GM19099 (cell line): Measurements from ENCODE around the gene MAX.

ENCODE experiments used
- POLR2A ChIP-seq: IDR thresholded peaks from 3 replicates; pipeline ENCODE4 v1.6.1; 2011; ENCODE audit warnings: low read depth; ENCODE audit not compliant: insufficient read length; ENCODE audit errors: extremely low read depth

MAX gene

DNA sequence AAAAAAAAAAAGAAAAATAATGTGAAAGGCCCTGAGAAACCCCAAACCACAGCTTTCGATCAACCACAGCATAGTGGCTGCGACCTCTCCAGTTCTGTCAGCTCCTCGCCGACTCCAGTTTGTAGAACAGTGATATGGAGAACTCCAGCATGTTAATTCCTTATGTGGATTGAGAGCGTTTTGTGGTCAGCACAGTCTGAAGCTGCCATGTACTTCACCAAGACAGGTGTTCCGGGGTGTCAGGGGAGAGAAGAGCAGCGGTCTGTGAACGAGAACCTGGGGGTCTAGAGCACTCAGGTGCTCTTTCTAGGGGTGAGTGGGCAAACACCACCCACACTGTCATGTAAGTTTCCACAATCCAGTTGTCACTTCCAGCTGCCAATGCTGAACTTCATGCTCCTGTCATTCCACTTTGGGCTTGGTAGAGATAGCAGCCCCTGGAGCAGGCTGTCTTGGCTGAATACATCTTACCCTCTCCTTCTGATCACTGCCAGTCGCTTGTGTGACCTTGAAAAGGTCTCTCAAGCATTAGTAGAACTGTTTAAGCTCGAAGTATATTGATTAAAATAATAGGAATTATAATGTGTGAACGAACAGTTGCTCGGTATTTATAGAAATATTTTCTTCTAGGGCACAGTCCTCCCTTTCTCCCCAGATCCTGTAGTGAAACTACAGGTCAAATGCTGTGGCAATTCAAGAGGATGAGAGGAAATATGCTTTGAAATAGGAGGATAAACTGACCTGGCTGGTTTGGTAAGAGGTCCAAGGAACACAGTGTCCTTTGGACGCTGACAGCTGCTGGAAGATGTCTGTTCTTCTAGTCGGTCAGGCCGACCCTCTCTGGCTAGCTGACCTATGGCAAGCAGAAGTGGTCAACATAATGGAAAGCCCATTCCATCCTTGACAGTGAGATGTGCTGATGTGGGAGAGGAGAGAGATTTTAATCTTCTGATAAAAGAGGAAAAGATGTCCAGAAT is 15.7 kb upstream of the MAX start:
- TF ChIP-seq POLR2A = no peak

- no peak for TF ChIP-seq POLR2A
These were observed 13.3 kb upstream of the MAX start for GRCh38 chr14:65115615-65116014.

DNA sequence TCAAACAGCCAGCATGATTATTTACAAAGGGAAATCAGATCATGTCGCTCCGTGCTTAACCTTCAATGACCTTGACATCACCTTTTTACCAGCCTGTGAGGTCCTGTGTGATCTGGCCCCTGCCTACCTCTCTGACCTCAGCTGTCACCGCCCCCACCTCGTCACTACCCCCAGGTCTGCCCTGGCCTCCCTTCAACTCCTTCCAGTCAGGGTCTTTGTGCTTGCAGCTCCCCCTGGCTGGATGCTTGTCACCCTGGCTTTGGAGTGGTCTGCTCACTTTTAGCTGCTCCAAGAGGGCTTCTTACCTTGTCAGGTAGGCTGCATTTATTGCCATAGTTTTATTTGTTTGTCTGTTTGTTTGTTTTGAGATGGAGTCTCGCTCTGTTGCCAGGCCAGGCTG is 8.2 kb upstream of the MAX start:
- no peak for TF ChIP-seq POLR2A

DNA sequence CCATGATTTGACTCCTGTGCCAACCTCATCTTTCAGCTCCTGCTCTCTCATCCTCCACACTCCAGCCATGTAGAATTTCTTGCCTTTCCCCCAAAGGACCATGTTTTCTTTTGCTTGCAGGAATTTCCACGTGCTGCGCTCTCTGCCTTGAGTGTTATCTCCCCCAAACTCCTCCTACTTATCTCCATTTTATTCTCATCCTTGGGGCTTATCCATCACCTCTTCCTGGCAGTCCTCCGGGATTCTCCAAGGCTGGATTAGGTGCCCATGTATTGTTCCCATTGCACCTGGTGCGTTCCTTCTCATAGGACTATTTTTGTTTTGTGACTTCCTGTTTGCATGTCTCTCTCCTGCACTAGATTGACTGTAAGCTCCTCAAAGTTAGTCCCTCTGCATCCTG is 7.0 kb upstream of the MAX start:
- no peak for TF ChIP-seq POLR2A

- no peak for TF ChIP-seq POLR2A
These were observed 4.9 kb upstream of the MAX start for GRCh38 chr14:65107200-65107599.

DNA sequence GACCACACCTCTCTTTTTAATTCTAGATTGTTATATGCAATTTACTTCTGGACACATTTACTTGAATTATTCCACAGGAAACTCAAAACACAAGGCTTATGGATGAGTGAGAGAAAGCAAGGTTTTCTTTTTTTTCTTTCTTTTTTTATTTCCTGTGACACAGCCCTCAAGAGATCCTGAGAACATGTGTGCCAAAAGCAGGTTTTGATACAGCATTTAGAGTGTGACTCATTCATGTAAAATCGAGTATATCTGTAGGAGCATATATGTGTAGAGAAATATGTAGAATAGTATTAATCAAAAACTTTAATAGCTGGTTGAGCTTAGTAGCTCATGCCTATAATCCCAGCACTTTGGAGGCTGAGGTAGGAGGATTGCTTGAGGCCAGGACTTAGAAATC is 4.4 kb upstream of the MAX start:
- no peak for TF ChIP-seq POLR2A

DNA sequence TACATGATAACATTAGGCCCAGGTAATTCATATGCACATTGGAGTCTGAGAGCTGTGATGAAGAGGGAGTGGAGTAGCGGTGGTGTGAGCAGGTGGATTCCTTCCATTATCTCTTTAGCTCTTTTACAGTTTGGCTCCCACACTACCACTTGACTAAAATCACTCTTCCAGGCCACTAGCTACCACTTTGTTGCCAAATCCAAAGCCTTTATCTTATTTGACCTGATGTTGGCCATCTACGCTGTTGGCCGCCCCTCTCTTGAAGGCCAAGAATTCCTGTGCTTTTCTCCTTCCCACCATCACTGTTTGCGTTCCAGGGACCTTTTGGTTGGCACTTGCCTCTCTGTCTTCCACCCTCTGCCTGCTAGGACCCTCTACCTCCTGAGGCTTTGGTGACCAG is 4.0 kb upstream of the MAX start:
- no peak for TF ChIP-seq POLR2A

GRCh38 chr14:65104791-65105190 is 2.5 kb upstream of the MAX start:
- TF ChIP-seq POLR2A = no peak

DNA sequence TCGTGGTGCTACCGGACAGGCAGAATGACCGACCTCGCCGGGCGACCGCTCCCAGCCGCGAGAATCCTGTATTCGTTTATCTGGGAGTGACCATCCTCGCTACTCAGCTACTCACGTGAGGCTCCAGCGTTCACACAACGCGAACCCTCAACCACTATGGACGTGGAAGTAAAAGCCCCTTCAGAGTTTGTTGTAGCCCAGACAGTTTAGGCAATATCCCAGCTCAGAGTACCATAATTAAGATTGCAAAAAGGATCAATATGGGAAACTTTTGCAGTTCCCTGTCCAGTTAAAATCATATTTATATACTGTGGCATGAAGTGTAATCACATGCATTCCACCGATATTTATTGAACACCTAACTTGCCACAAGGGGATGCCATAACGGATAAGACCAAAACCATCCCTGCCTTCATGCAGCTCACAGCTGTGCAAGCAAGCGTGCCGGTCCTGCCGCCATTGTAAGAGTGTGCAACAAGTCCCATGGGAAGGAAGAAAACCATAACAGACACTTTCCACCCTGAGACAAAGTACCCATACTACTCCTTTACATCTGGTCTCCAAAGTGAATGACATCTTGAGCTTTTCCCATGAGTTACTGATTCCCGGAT is 938 bp upstream of the MAX start:
- TF ChIP-seq POLR2A = no peak

- no peak for TF ChIP-seq POLR2A
These were observed 481 bp downstream of the MAX start for GRCh38 chr14:65101631-65102440.

DNA sequence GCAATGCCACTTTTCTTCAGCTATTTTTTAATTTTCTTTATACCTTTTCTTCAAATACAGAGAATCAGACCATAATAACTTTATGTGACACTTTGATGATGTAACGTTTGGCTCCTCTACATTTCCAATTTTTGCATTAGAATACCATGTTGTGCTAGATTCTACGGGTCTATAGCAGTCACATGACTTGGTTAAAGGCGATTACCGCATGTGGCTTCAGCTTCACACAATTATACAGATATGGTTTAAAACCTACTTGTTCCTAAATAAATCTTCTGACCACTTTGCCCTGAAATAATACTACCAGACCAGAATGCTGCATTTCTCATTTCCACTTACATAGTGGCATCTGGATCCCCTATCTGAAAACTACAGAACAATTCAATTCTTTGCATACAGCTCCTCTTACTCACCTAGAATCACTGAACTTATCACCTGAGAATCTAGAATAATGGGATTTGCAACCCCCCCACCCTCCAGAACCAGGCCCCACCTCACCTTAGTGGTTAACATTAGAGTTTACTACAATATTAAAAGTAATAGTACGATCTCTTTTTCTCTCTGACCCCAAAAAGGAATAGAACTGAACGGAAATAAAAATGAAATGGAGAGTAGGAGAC is 1.3 kb downstream of the MAX start:
- no peak for TF ChIP-seq POLR2A

DNA sequence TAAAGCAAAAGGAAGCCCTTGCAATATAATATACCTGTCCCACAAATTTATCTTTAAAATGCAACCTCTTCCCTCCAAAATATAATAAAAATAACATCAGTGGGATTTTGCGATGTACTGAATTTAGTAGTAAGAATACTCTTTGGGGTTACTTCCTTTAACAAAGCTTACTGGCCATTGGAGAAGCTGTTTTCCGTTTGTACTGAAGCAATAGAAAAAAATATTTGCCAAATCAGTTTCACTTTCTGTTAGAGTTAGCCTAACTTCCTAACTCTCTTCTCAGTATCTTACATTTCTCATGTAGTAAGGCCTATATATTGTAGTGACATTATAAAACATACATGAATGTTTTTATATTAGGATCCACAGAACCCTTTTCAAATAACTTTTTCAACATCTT is 3.7 kb downstream of the MAX start:
- TF ChIP-seq POLR2A = no peak

DNA sequence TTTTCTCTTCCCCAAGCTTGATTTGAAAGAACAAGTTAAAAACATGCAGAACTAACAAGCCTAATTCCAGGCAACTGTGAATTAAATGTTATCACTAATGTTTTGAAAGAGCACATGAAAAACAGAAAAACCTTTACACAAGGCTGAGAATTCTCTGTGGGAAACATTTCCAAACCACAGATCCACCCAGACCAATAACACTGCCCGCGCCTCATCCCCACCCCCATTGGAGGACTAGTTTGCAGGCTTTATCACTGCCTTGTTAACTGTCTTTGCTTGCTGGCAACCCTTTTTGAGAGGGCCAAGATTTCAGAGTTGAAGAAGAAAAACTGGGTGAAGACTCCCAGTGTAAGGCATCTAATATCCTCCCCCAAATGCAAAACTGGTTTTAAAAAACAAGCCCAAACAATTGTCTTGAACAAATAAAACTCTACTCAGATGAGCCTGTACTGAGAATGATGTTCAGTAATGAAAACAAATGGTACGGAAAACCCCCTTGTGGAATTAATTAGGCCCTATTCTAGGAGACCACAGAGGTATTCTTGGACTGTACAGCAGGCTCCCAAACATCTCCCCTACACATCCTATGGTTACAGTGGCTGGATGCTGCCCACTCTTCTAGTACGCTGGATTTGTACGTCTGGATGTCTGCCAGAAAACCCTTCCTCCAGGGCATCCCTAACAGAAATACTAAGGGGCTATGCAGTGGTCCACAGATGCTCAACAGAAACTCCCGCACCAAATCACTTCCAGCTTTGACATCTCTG is 5.8 kb downstream of the MAX start:
- no peak for TF ChIP-seq POLR2A

- no peak for TF ChIP-seq POLR2A
These were observed 6.6 kb downstream of the MAX start for GRCh38 chr14:65095633-65096205.

DNA sequence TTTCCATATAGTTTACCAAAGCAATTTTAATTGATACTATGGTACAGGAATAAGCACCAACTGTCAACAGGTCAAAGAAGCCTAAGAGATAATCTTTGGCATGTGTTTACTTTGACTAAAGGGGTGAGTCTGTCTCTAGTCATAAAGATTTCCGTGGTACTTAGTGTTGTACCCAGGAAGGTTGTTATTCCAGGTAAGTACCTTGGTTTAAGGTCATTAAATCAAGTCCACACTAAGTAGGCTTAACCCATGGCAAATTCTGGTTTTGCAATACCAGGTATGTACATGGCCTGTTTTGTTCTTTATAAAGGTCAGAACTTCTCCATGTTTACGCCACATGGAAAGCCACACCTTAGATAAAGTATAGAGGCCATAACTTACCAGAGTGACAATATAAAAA is 10.0 kb downstream of the MAX start:
- TF ChIP-seq POLR2A = no peak
